NCI-H82 (cell line): Measurements from ENCODE around the gene MZT2B.
"Not testable (repeated sequence)": the region's sequence is repeated elsewhere in the genome, so short reads cannot be mapped to it uniquely, and the experiment has no call there.

Experiments
- DNase-seq: peaks from one replicate; lab custom pipeline; 2025; lab: John Stamatoyannopoulos, UW

The MZT2B gene

GRCh38 chr2:130219147-130219546 is 37.1 kb downstream of the MZT2B start:
- DNase-seq = not testable (repeated sequence)

- not testable (repeated sequence) for DNase-seq
Measured at GRCh38 chr2:130220505-130220904, 38.4 kb downstream of the MZT2B start.

GRCh38 chr2:130222523-130222922 is 40.5 kb downstream of the MZT2B start:
- not testable (repeated sequence) for DNase-seq

- DNase-seq = not testable (repeated sequence)
Measured at GRCh38 chr2:130228005-130228404, 45.9 kb downstream of the MZT2B start.

- DNase-seq = not testable (repeated sequence)
Measured at GRCh38 chr2:130228467-130229160, 46.6 kb downstream of the MZT2B start.

GRCh38 chr2:130229161-130229510 is 47.1 kb downstream of the MZT2B start:
- DNase-seq = not testable (repeated sequence)

- not testable (repeated sequence) for DNase-seq
Measured at GRCh38 chr2:130230376-130230775, 48.3 kb downstream of the MZT2B start.

- not testable (repeated sequence) for DNase-seq
Measured at GRCh38 chr2:130230907-130231306, 48.8 kb downstream of the MZT2B start.

GRCh38 chr2:130231656-130232055 is 49.6 kb downstream of the MZT2B start:
- no peak for DNase-seq

GRCh38 chr2:130233066-130233465 is 51.0 kb downstream of the MZT2B start:
- DNase-seq = not testable (repeated sequence)

GRCh38 chr2:130239581-130239980 is 57.5 kb downstream of the MZT2B start:
- DNase-seq = not testable (repeated sequence)
